GM18499 (cell line): ENCODE measurements around the gene NSG2.
"Not testable (repeated sequence)": the region's sequence is repeated elsewhere in the genome, so short reads cannot be mapped to it uniquely, and the experiment has no call there.

Source experiments
- ATAC-seq: cut with Tn5 transposase; IDR thresholded peaks from one replicate; pipeline ENCODE4 v1.9.1; 2021; ENCODE audit warnings: moderate number of reproducible peaks; ENCODE audit not compliant: insufficient read depth, unreplicated experiment

NSG2 gene

DNA sequence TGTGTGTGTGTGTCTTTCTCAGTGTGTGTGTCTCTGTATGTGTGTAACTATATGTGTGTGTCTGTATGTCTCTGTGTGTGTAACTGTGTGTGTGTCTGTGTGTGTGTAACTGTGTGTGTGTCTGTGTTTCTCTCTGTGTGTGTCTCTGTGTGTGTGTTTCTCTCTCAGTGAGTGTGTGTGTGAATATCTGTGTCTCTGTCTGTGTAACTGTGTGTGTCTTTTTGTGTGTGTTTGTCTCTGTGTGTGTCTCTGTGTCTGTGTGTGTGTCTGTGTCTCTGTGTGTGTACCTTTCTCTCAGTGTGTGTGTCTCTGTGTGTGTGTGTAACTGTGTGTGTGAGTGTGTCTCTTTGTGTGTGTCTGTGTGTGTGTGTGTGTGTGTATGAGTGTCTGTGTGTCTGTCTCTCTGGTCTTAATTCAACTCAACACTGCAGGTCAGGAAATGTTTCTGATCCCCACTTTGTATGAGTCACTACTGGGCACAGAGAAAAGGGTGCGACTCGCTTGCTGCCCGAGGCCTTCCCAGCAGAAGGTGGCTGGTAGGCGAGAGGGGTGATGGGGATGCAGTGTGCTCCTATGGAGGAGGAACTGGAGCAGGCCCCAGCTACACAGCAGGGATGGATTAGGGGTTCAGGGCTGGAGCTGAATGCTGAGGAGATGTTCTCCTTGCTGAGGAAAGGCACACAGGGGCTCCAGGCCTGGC lies 52.1 kb downstream of the NSG2 start:
- no peak for ATAC-seq

DNA sequence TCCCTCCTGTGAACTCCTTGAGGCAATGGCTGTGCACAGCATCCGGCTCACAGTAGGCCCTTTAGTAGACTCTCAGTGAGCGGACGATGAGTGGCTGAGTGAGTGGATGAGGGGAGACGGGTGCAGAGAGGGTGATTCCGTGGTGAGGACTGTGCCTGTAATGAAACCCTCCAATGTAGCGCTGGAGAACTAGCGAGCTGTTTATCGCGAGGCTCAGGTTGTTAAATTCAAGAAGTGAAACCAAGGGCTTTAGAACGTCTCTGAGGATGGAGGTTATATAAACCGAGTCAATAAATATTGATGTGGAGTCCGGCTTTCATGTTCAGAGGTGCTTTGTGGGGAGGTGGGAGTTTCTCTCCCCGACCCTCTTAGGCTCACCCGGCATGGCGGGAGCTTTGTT lies 53.2 kb downstream of the NSG2 start:
- no peak for ATAC-seq

DNA sequence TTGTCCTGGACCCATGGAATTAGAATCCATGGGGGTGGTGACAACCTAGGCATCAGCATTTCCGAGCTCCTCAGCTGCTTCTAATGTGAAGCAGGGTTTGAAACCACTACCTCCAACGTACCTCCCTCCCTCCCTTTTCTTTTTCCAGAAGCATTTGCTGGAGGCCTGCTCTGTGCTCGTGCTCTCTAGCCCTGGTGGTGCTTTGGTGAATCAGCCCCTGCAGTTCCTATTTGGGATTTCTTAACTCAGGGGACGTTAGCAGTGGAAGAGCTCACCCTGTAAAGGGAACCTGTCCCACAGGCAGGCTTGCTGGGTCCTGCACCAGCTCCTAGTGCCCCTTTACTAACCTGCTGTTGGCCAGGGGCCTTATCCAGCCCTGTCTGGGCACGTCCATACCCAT lies 55.0 kb downstream of the NSG2 start:
- ATAC-seq: no peak

DNA sequence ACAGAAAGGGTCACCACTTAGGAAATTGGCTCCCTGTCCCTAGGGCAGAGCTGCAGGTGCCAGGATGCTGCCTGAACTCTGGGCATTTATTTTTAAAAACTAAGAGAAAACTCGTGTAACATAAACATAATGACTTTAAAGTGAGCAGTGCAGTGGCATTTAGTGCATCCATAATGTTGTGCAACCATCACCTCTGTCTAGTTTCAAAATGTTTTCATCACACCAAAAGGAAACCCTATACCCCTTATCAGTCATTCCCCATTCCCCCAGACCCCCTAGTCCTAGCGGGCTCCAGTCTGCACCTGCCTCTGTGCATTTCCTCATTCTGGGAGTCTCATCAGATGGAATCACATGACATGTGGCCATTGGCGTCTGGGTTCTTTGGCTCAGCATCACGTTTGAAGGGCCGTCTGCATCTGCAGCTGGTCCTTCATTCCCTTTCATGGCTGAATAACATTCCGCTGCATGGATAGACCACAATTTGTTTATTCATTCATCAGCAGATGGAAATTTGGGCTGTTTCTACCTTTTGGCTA lies 55.8 kb downstream of the NSG2 start:
- ATAC-seq: no peak

- not testable (repeated sequence) for ATAC-seq
These were observed 57.1 kb downstream of the NSG2 start for GRCh38 chr5:174102574-174102973.

GRCh38 chr5:174106997-174107655 lies 61.6 kb downstream of the NSG2 start:
- no peak for ATAC-seq

GRCh38 chr5:174108745-174109144 lies 63.2 kb downstream of the NSG2 start:
- ATAC-seq: no peak

GRCh38 chr5:174109698-174110260 lies 64.3 kb downstream of the NSG2 start:
- no peak for ATAC-seq

- no peak for ATAC-seq
These were observed 64.8 kb downstream of the NSG2 start for GRCh38 chr5:174110310-174110709.

GRCh38 chr5:174111287-174111973 lies 65.9 kb downstream of the NSG2 start:
- ATAC-seq: no peak

GRCh38 chr5:174115226-174115625 lies 69.7 kb downstream of the NSG2 start:
- ATAC-seq: no peak

GRCh38 chr5:174118823-174119467 lies 73.4 kb downstream of the NSG2 start:
- no peak for ATAC-seq

DNA sequence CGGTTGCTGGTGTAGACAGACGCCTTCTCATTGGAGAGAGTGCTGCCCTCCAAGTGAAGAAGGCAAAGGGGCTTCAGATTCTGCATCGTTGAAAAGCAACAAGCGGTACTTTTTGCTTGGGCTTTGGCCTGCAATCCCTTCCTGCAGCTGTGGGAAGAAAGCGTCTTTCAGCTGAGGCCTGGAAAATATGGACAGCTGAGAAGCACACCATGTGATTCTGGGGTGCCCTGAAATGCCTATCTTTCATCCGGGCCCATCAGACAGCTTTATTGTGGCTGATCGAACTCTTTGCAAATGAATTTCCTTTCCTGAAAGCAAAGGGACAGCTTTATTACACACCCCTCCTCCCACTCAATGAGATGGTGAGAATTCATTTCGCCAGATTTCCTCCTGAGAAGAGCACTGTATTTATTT lies 74.0 kb downstream of the NSG2 start:
- no peak for ATAC-seq

DNA sequence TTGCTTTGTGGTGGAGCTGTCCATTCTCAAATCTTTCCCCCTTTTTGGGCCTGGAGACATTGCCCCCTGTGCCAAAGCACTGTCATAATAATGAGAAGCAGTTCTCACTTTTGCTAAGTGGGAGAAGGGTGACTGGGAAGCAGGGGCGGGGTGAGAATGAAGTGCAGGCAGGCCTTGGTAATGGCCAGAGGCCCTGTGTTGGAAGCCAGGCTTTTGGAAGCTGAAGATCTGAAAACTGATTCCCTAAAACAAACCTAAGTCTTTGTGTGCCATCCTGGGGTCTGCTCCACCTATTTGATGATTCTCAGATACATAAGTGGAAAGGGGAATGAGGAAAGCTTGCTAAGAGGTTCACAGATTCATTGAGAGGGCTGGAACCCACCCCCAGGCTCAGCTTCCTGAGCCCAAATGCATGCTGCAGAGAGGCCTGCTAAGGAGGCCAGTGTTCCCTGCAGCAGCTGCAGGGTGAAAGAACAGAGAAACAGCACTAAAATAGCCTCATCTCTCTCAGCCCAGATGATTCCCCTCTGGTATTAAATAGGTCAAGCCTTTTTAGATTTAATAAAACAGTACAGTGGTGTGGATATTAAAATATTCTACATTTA lies 75.0 kb downstream of the NSG2 start:
- no peak for ATAC-seq

GRCh38 chr5:174134545-174134944 lies 89.0 kb downstream of the NSG2 start:
- no peak for ATAC-seq

- no peak for ATAC-seq
These were observed 94.1 kb downstream of the NSG2 start for GRCh38 chr5:174139623-174140022.

- no peak for ATAC-seq
These were observed 95.0 kb downstream of the NSG2 start for GRCh38 chr5:174140452-174141020.

DNA sequence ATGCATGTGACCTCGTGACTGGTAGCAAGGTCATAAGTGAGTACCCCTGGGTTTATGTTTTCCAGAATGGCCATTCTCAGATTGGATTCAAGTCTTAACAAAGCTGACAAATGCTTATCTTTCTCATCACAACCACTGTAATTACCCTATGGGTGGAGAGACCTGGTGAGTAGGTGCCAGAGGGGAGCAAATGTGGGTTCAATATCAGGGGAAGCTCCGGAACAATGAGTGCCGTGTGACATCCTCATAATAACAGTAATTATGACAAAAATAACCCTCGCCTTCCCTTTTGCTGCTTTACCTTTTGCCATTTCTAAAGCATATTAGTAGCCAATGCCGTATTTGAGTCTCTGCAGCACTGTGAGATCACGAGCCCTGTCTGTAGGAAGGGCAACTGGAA lies 95.9 kb downstream of the NSG2 start:
- no peak for ATAC-seq

DNA sequence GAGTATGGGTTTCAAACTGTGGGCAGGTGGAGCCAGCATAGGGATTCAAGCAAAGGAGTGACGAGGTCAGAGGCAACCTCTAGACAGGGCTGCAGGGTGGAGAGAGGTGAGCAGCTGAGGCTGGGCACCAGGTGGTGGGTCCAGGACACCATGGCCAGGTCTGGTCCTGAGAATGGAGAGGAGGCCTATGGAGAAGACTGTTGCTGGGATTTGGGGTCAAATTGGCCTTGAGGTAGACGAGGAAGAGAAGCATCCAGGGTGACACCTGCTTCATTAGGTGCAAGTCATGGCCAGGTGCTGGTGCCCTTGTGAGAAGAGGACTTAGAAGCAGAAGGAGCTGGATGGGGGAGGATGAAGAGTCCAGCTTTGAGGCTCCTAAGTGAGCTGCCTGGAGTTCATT lies 99.6 kb downstream of the NSG2 start:
- no peak for ATAC-seq

DNA sequence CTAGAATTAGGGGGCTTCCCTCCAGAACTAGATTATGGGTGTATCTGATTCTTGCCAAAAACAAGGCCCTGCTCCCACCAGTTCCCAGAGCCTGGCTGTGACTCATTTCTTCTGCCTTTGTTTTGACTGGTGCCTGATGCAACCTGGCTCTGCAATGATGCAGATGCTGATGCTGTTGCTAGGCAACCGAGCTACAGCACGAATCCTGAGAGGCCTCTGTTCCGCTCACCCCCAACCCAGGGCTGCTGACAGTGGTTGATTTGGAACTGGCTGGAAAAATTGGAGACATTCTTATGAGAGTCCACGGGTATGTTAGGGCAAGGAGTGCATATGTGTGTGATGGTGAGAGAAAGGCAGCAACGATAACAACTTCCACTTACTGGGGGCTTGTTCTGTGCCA lies 100.3 kb downstream of the NSG2 start:
- no peak for ATAC-seq
